Peyer's patch (tissue), 4 donors: ENCODE measurements around the gene CPLX4.

Experiments used
- POLR2A ChIP-seq, 2 donors: fragments of 450-650 bp; IDR thresholded peaks; one replicate each; pipeline ENCODE4 v1.5.1; 2017; ENCODE audit warnings: antibody characterized with exemption in 2 of 2, mild to moderate bottlenecking in 2 of 2, moderate library complexity in 2 of 2
- TF ChIP-seq, protein P1 (sequence below), 6 experiments: fragments of 450-650 bp in 4 of 6; fragments of 200-600 bp in 2 of 6; sonication (generic) in 1 of 6; IDR thresholded peaks; one replicate each; pipeline ENCODE4 v1.5.1; 2017 to 2019; ENCODE audit warnings: antibody characterized with exemption in 6 of 6, mild to moderate bottlenecking in 3 of 6, moderate library complexity in 1 of 6

DNA sequence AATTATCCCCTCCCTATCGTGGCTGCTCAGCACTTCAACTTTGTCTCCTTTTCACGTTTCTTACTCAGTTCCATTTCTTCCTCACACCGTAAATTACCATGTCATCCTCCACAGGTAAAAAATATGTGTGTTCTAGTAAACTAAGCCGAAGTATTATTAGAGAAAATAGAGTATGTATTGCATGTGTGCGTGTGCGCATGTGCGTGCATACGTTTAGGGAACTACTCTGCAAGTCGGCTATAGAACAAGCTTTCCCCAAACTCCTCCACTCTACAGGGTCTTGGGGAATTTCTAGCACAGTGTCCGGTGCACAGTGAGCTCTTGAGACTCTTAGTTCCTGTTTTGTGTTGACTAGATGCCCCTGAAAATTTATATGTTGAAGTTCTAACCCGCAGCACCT lies 36.1 kb downstream of the CPLX4 start:
- TF ChIP-seq POLR2A (IDR thresholded peaks at IDR 0.05), result no peak
- TF ChIP-seq, protein P1, sequence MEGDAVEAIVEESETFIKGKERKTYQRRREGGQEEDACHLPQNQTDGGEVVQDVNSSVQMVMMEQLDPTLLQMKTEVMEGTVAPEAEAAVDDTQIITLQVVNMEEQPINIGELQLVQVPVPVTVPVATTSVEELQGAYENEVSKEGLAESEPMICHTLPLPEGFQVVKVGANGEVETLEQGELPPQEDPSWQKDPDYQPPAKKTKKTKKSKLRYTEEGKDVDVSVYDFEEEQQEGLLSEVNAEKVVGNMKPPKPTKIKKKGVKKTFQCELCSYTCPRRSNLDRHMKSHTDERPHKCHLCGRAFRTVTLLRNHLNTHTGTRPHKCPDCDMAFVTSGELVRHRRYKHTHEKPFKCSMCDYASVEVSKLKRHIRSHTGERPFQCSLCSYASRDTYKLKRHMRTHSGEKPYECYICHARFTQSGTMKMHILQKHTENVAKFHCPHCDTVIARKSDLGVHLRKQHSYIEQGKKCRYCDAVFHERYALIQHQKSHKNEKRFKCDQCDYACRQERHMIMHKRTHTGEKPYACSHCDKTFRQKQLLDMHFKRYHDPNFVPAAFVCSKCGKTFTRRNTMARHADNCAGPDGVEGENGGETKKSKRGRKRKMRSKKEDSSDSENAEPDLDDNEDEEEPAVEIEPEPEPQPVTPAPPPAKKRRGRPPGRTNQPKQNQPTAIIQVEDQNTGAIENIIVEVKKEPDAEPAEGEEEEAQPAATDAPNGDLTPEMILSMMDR (IDR thresholded peaks at IDR 0.05), result no peak
